GM04504 (cell line): ENCODE results near the gene RPS13.
A peak's percentile ranks its signal among the peaks of the same experiment; 100 is the strongest.
"Not testable (repeated sequence)": the region's sequence is repeated elsewhere in the genome, so short reads cannot be mapped to it uniquely, and the experiment has no call there.

Experiments
- DNase-seq: peaks from one replicate; pipeline ENCODE4 v3.0.0-alpha.2; 2012; ENCODE audit warnings: low read depth

The RPS13 gene

GRCh38 chr11:17077520-17078401 lies at the start of gene RPS13:
Gene RPS13, minus strand, starts transcription at chr11:17077667. Its CDS starts 26 bp downstream, at chr11:17077641.
- peak; percentile 96 for DNase-seq

DNA sequence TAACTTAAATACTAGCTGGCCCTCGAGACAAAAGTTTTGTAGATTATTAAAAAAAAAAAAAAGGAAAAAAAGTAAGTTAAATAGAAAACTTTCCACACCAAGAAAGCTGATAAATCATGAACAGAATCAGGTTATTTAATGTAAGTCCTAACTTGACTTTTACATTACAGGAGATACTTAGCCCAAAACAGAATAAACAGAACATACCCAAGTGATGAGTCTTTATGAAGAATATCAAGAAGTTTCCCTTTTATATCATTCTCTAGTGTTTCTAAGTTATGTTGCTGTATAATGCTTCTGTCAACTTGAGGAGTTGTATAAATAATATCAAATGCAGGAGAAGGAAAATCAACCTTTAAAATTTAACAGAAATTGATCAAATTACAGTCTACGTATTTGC lies 44.5 kb upstream of the RPS13 start:
- no peak for DNase-seq

- DNase-seq, result no peak
These were observed 39.8 kb upstream of the RPS13 start for GRCh38 chr11:17117262-17117661.

GRCh38 chr11:17116117-17116516 lies 38.6 kb upstream of the RPS13 start:
- DNase-seq, result no peak

GRCh38 chr11:17107745-17108144 lies 30.3 kb upstream of the RPS13 start:
- not testable (repeated sequence) for DNase-seq

DNA sequence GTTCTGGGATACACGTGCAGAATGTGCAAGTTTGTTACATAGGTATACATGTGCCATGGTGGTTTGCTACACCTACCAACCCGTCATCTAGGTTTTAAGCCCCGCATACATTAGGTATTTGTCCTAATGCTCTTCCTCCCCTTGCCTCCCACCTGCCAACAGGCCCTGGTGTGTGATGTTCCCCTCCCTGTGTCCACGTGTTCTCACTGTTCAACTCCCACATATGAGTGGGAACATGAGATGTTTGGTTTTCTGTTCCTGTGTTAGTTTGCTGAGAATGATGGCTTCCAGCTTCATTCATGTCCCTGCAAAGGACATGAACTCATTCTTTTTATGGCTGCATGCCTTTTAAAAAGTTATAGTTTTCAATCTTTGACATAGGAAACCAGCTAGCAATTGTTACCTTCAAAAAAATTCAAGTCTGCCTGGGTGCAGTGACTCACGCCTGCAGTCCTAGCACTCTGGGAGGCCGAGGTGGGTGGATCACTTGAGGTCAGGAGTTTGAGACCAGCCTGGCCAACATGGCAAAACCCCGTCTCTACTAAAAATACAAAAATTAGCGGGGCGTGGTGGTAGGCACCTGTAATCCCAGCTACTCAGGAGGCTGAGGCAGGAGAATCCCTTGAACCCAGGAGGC lies 28.1 kb upstream of the RPS13 start:
- DNase-seq, result peak; percentile 9

DNA sequence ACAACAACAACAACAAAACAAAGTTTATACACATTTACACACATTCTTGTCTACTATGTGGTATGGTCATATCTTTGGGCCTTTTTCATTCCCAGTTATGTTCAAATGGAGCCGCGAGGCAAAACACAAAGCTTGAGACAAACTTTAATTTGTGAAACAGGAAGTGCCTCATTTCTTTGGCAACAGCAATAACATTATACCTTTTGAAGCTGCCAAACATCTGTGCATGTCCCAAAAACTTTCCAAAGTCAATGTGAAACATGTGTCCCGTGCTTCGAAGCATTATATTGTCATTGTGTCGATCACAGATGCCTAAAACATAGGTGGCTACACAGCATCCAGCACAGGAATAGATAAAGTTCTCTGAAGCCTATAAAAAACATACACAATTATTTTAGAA lies 25.0 kb upstream of the RPS13 start:
- DNase-seq, result peak; percentile 13

DNA sequence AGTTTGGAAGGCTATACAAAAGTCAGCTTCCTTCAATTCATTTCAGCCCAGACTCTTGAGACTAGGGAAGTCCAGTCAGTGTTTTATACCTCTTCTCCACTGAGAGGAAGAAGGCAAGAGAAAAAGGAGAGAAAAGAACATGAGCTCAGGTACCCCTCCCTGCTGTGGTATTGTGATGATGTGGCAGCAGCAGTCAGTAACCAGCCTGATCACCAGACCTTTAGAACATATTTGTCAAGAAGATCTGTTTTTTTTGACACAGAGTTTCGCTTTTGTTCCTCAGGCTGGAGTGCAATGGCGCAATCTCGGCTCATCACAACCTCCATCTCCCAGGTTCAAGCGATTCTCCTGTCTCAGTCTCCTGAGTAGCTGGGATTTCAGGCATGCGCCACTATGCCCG lies 21.2 kb upstream of the RPS13 start:
- no peak for DNase-seq

DNA sequence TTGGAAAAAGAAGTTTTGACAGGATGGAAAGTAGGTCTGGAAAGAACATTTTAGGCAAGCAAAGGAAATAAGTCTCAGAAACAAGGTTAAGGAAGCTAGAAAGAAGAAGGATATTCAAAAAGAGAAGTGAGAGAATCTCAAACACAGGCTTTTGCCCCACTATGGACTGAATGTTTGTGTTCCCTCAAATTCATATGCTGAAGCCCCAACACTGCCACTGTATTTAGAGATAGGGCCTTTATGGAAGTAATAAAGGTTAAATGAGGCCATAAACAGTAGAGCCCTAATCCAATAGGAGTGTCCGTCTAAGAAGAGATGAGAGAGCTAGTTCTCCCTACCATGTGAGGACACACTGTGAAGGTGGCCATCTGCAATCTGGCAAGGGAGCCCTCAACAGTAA lies 20.6 kb upstream of the RPS13 start:
- no peak for DNase-seq

- DNase-seq, result not testable (repeated sequence)
These were observed 8.5 kb upstream of the RPS13 start for GRCh38 chr11:17085976-17086375.

GRCh38 chr11:17077240-17077519 lies 287 bp downstream of the RPS13 start:
- no peak for DNase-seq

- peak; percentile 2 for DNase-seq
These were observed 789 bp downstream of the RPS13 start for GRCh38 chr11:17076517-17077239.

GRCh38 chr11:17075506-17075905 lies 2.0 kb downstream of the RPS13 start:
- DNase-seq, result no peak

DNA sequence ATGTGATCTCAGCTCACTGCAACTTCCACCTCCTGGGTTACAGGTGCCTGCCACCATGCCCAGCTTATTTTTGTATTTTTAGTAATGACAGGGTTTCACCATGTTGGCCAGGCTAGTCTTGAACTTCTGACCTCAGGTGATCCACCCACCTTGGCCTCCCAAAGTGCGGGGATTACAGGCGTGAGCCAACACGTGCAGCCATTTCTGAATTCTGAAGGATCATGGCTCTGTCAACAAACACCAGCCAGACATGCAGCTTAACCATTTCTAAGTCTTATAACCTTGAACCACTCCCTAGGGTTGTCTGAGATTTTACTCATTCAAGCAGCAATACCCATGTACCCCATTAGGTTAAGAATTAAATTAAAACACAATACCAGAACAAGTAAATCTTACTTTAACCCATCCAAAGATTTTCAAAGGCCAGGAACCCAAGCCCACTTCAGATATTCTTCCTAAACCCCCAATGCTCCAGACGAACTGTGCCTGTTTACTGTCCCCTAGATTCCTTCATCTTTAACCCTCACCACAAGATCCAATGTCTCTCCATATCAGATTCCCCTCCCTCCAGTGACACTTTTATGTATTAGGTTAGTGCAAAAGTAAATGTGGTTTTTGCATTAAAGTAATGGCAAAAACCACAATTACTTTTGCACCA lies 4.0 kb downstream of the RPS13 start:
- no peak for DNase-seq

- DNase-seq, result no peak
These were observed 10.1 kb downstream of the RPS13 start for GRCh38 chr11:17067417-17067816.

DNA sequence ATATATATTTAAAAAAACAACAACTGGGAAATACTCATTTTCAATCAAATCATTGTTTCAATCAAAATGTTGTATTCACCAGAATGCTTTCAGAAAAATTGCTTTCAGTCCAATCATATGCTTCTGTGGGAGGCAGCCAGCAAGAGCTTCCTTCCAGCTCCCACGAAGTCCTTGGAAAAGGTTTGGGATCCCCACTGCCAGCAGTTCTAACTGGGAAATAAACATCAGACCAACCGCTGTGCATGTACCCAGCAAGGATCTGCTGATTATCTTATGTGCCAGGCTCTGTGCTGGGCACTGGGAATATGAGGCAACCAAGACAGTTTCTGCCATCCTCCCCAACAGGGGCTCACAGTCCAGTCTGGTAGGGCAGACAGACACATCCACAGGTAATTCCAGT lies 10.8 kb downstream of the RPS13 start:
- DNase-seq, result no peak

GRCh38 chr11:17063171-17064002 lies 14.1 kb downstream of the RPS13 start:
- DNase-seq, result no peak

DNA sequence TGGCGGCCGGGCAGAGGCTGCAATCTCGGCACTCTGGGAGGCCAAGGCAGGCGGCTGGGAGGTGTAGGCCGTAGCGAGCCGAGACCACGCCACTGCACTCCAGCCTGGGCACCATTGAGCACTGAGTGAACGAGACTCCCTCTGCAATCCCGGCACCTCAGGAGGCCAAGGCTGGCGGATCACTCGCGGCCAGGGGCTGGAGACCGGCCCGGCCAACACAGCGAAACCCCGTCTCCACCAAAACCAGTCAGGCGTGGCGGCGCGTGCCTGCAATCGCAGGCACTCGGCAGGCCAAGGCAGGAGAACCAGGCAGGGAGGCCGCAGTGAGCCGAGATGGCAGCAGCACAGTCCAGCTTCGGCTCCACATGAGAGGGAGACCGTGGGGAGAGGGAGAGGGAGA lies 26.3 kb downstream of the RPS13 start:
- not testable (repeated sequence) for DNase-seq

DNA sequence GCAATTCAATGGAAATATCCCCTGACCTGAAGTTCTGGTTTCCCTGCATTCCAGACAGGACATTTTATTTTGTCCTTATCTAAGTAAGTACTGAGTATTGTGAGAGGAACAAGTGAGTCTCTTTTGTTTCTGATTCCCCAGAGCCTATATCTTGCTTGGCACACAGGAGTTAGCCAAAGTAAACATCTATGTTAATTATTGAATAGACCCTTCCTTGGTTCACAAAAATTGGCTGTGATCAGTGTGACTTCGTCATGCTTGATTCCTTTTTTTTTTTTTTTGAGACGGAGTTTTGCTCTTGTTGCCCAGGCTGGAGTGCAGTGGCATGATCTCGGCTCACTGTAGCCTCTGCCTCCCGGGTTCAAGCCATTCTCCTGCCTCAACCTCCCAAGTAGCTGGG lies 29.0 kb downstream of the RPS13 start:
- DNase-seq, result not testable (repeated sequence)

- no peak for DNase-seq
These were observed 30.8 kb downstream of the RPS13 start for GRCh38 chr11:17046690-17047089.
